HEK293 (cell line): ENCODE data around the gene CHST5.
A peak's percentile ranks its signal among the peaks of the same experiment; 100 is the strongest.

Experiments
- CTCF ChIA-PET: fragments of 350-600 bp; formaldehyde crosslinking; extraction: SDS; loops from one replicate; lab custom pipeline; 2021; ENCODE audit warnings: antibody characterized with exemption; lab: Yijun Ruan, JAX
- POLR2A ChIA-PET: fragments of 300-600 bp; formaldehyde crosslinking; extraction: SDS; loops from one replicate; lab custom pipeline; 2020; ENCODE audit warnings: antibody characterized with exemption, inconsistent platforms; lab: Yijun Ruan, JAX
- H3K27ac ChIP-seq: fragments of 200-500 bp; sonication (Bioruptor generic); 2 replicates; pipeline ENCODE4 v1.5.1; 2014; ENCODE audit warnings: low read depth, low read length, control low read depth, inconsistent platforms; ENCODE audit errors: extremely low read depth
- H3K36me3 ChIP-seq, 2 experiments: fragments of 200-500 bp in 1 of 2; sonication (Bioruptor generic) in 1 of 2; 1 replicate in 1 of 2; 2 replicates in 1 of 2; pipeline ENCODE4 v1.5.1; 2014 to 2017; ENCODE audit warnings: inconsistent platforms in 2 of 2, low read length in 2 of 2; ENCODE audit not compliant: control insufficient read depth in 2 of 2, insufficient read depth in 1 of 2
- H3K4me1 ChIP-seq: fragments of 200-500 bp; sonication (Bioruptor generic); 2 replicates; pipeline ENCODE4 v1.5.1; 2014; ENCODE audit warnings: mild to moderate bottlenecking, low read length, inconsistent platforms; ENCODE audit not compliant: control insufficient read depth, insufficient read depth
- H3K4me3 ChIP-seq: 2 replicates; pipeline ENCODE4 v1.5.1; 2011; ENCODE audit warnings: low read depth, mild to moderate bottlenecking, control low read depth, low read length, moderate library complexity
- H3K9me3 ChIP-seq: fragments of 200-500 bp; sonication (Bioruptor generic); 2 replicates; pipeline ENCODE4 v1.5.1; 2014; ENCODE audit warnings: low read depth, low read length, inconsistent platforms; ENCODE audit not compliant: control insufficient read depth, insufficient read depth
- IKZF3 ChIP-seq: fragments of 450-650 bp; IDR thresholded peaks from 2 replicates; pipeline ENCODE4 v1.5.0; 2018; ENCODE audit warnings: missing biosample characterization, mild to moderate bottlenecking, missing genetic modification characterization, moderate library complexity
- KLF10 ChIP-seq: fragments of 450-650 bp; IDR thresholded peaks from 2 replicates; pipeline ENCODE4 v1.5.1; 2018; ENCODE audit warnings: missing biosample characterization, mild to moderate bottlenecking, missing genetic modification characterization
- KLF8 ChIP-seq: fragments of 450-650 bp; formaldehyde crosslinking; IDR thresholded peaks from 2 replicates; pipeline ENCODE4 v1.5.1; 2016; ENCODE audit warnings: missing biosample characterization, missing genetic modification characterization
- MYNN ChIP-seq: fragments of 450-650 bp; formaldehyde crosslinking; IDR thresholded peaks from 2 replicates; pipeline ENCODE4 v1.5.1; 2016; ENCODE audit warnings: missing biosample characterization, missing genetic modification characterization, borderline replicate concordance
- PRDM10 ChIP-seq: fragments of 450-650 bp; formaldehyde crosslinking; IDR thresholded peaks from 2 replicates; pipeline ENCODE4 v1.5.1; 2016; ENCODE audit warnings: missing biosample characterization, missing genetic modification characterization
- REPIN1 ChIP-seq: fragments of 450-650 bp; formaldehyde crosslinking; IDR thresholded peaks from 2 replicates; pipeline ENCODE4 v1.5.1; 2017; ENCODE audit warnings: missing biosample characterization, missing genetic modification characterization, low read depth
- SP2 ChIP-seq: fragments of 450-650 bp; formaldehyde crosslinking; IDR thresholded peaks from 2 replicates; pipeline ENCODE4 v1.5.1; 2016; ENCODE audit warnings: missing biosample characterization, missing genetic modification characterization
- SP3 ChIP-seq: fragments of 450-650 bp; formaldehyde crosslinking; IDR thresholded peaks from 2 replicates; pipeline ENCODE4 v1.5.1; 2016; ENCODE audit warnings: missing biosample characterization, missing genetic modification characterization
- TRIM28 ChIP-seq: IDR thresholded peaks from 2 replicates; pipeline ENCODE4 v1.6.1; 2011; ENCODE audit warnings: low read length, control low read depth, borderline replicate concordance
- WT1 ChIP-seq: fragments of 450-650 bp; formaldehyde crosslinking; IDR thresholded peaks from 2 replicates; pipeline ENCODE4 v1.5.1; 2016; ENCODE audit warnings: missing biosample characterization, missing genetic modification characterization
- YY2 ChIP-seq: fragments of 450-650 bp; formaldehyde crosslinking; IDR thresholded peaks from 2 replicates; pipeline ENCODE4 v1.5.1; 2016; ENCODE audit warnings: missing biosample characterization, missing genetic modification characterization
- ZBTB11 ChIP-seq: fragments of 450-650 bp; formaldehyde crosslinking; conservative IDR thresholded peaks from 2 replicates; pipeline ENCODE4 v1.5.1; 2016; ENCODE audit warnings: low read depth, missing biosample characterization, missing genetic modification characterization
- ZBTB20 ChIP-seq: fragments of 450-650 bp; formaldehyde crosslinking; IDR thresholded peaks from 2 replicates; pipeline ENCODE4 v1.5.1; 2016; ENCODE audit warnings: missing biosample characterization, missing genetic modification characterization
- ZBTB48 ChIP-seq: fragments of 450-650 bp; formaldehyde crosslinking; IDR thresholded peaks from 2 replicates; pipeline ENCODE4 v1.5.1; 2016; ENCODE audit warnings: missing biosample characterization, missing genetic modification characterization
- ZNF133 ChIP-seq: fragments of 450-650 bp; formaldehyde crosslinking; IDR thresholded peaks from 2 replicates; pipeline ENCODE4 v1.5.1; 2016; ENCODE audit warnings: missing biosample characterization, missing genetic modification characterization
- ZNF146 ChIP-seq: fragments of 450-650 bp; formaldehyde crosslinking; IDR thresholded peaks from 2 replicates; pipeline ENCODE4 v1.5.1; 2016; ENCODE audit warnings: missing biosample characterization, missing genetic modification characterization
- ZNF280C ChIP-seq: fragments of 450-650 bp; formaldehyde crosslinking; IDR thresholded peaks from 2 replicates; pipeline ENCODE4 v1.5.1; 2016; ENCODE audit warnings: missing biosample characterization, missing genetic modification characterization
- ZNF335 ChIP-seq: fragments of 450-650 bp; formaldehyde crosslinking; conservative IDR thresholded peaks from 2 replicates; pipeline ENCODE4 v1.5.1; 2016; ENCODE audit warnings: missing biosample characterization, missing genetic modification characterization
- ZNF354C ChIP-seq: fragments of 450-650 bp; formaldehyde crosslinking; IDR thresholded peaks from 2 replicates; pipeline ENCODE4 v1.5.1; 2016; ENCODE audit warnings: missing biosample characterization, missing genetic modification characterization, low read depth, borderline replicate concordance
- ZNF404 ChIP-seq: fragments of 450-650 bp; formaldehyde crosslinking; IDR thresholded peaks from 2 replicates; pipeline ENCODE4 v1.5.1; 2017; ENCODE audit warnings: missing biosample characterization, missing genetic modification characterization
- ZNF423 ChIP-seq: fragments of 450-650 bp; formaldehyde crosslinking; IDR thresholded peaks from 2 replicates; pipeline ENCODE4 v1.5.1; 2016; ENCODE audit warnings: missing biosample characterization, missing genetic modification characterization
- ZNF433 ChIP-seq: fragments of 450-650 bp; formaldehyde crosslinking; IDR thresholded peaks from 2 replicates; pipeline ENCODE4 v1.5.1; 2016; ENCODE audit warnings: missing biosample characterization, missing genetic modification characterization, low read depth
- ZNF514 ChIP-seq: fragments of 450-650 bp; formaldehyde crosslinking; IDR thresholded peaks from 2 replicates; pipeline ENCODE4 v1.5.1; 2016; ENCODE audit warnings: missing biosample characterization, missing genetic modification characterization
- ZNF530 ChIP-seq: fragments of 450-650 bp; formaldehyde crosslinking; IDR thresholded peaks from 2 replicates; pipeline ENCODE4 v1.5.1; 2016; ENCODE audit warnings: low read depth, missing biosample characterization, missing genetic modification characterization
- ZNF560 ChIP-seq: fragments of 450-650 bp; formaldehyde crosslinking; IDR thresholded peaks from 2 replicates; pipeline ENCODE4 v1.5.1; 2017; ENCODE audit warnings: missing biosample characterization, missing genetic modification characterization, borderline replicate concordance
- ZNF561 ChIP-seq: fragments of 450-650 bp; IDR thresholded peaks from 2 replicates; pipeline ENCODE4 v1.5.1; 2018; ENCODE audit warnings: missing biosample characterization, missing genetic modification characterization, borderline replicate concordance
- ZNF580 ChIP-seq: fragments of 450-650 bp; formaldehyde crosslinking; IDR thresholded peaks from 2 replicates; pipeline ENCODE4 v1.5.1; 2016; ENCODE audit warnings: missing biosample characterization, missing genetic modification characterization
- ZNF837 ChIP-seq: fragments of 450-650 bp; formaldehyde crosslinking; IDR thresholded peaks from 2 replicates; pipeline ENCODE4 v1.5.1; 2016; ENCODE audit warnings: missing biosample characterization, missing genetic modification characterization
- ZSCAN4 ChIP-seq: fragments of 450-650 bp; formaldehyde crosslinking; IDR thresholded peaks from 2 replicates; pipeline ENCODE4 v1.5.1; 2017; ENCODE audit warnings: missing biosample characterization, missing genetic modification characterization

Gene CHST5

GRCh38 chr16:75555213-75555706 lies 19.4 kb upstream of the CHST5 start:
- Histone ChIP-seq H3K27ac (peak overlapping the region; percentile 64), H3K4me3 (peak overlapping the region; percentile 69), H3K36me3 (no peaks in the 10 kb centered on the region), H3K9me3 (no peaks in the 10 kb centered on the region), H3K4me1 (no peaks in the 10 kb centered on the region)
- ChIA-PET CTCF (interaction anchor here (0.7 to 1.4 kb wide), 3 partner anchors 38 to 90 kb away, joined by 4 to 5 read pairs (median 4); partner anchors contain the start of gene TMEM170A), POLR2A (interaction anchor here (1.1 to 2.2 kb wide), 4 partner anchors 10 to 93 kb away, joined by 3 to 22 read pairs (median 10); partner anchors contain the start of genes ADAT1, GABARAPL2, KARS1 and TERF2IP)
- TF ChIP-seq ZNF561 (0 out of 2 replicates have a peak, but pooled peaks have one; percentile 58), ZNF560 (no peak), SP3 (tag by site-specific recombination) (peak; percentile 25; the same call in 1 of the 2 replicates), WT1 (tag by site-specific recombination) (no peak), ZNF146 (tag by site-specific recombination) (no peak), ZNF837 (tag by site-specific recombination) (no peak), ZNF433 (tag by site-specific recombination) (no peak), ZBTB48 (peak; percentile 81), MYNN (tag by site-specific recombination) (no peak), ZNF280C (no peak), ZSCAN4 (tag by site-specific recombination) (peak; percentile 55; the same call in 1 of the 2 replicates), REPIN1 (tag by site-specific recombination) (no peak), ZBTB11 (tag by site-specific recombination) (peak; percentile 15; the same call in 1 of the 2 replicates), ZNF404 (tag by site-specific recombination) (no peak), ZNF580 (tag by site-specific recombination) (no peak), TRIM28 (no peak), ZBTB20 (no peak), ZNF133 (no peak), ZNF530 (peak; percentile 79; the same call in 1 of the 2 replicates), ZNF354C (tag by site-specific recombination) (no peak), ZNF514 (tag by site-specific recombination) (no peak), ZNF423 (tag by site-specific recombination) (no peak), KLF8 (tag by site-specific recombination) (no peak), ZNF335 (tag by site-specific recombination) (peak; percentile 83), YY2 (tag by site-specific recombination) (no peak), PRDM10 (tag by site-specific recombination) (0 out of 2 replicates have a peak, but pooled peaks have one; percentile 29), KLF10 (tag by site-specific recombination) (peak; percentile 78), SP2 (tag by site-specific recombination) (peak; percentile 77), IKZF3 (tag by site-specific recombination) (peak; percentile 95)
